ENCODE data around the gene STRA6. TPM values are rescaled to one million over a fixed set of nuclear protein-coding genes. Genes with fewer than 3 reads are reported as not detected.

The STRA6 gene
- total and polyA plus RNA-seq, 4 donors = 0.16 to 0.51 (median 0.49) TPM; not detected in 1

DNA sequence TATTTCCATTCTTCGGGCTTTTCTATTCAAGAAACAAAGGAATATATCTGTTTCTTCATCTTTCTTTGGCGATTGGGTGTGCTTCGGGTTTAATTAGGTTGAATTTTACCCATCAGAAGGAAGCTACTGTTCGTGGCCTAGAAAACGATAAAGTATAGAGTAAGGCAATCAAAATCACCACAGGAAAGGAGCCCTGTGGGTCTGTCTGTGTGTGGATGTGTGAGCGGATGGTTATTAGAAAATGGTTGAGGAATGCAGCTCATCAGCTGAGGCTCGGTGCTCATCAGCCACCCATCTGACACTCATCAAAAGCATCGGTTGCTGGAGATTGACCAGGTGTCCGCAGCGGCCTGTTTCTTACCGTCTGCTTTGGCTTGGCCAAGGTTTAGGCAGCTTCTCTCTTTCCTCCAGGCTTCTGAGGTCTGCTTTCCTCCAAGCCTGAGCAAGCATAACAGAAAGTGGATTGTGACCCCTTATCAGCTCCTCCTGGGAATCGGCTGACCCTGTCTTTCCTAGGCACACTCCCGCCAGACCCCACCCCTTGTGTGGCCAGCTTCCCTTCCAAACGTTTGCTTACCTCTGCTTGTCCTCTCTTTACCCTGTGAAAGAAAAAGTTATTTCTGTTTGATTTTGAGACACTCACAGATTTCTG is 46.7 kb downstream of the STRA6 start:
- Histone ChIP-seq H3K36me3 (ENCODE audit: control insufficient read depth in 1 of 2, insufficient read depth in 2 of 2, low read length in 1 of 2) (no peaks in the 10 kb centered on the region), H3K27me3 (ENCODE audit: control insufficient read depth in 1 of 2, insufficient read depth in 2 of 2, low read length in 1 of 2) (no peaks in the 10 kb centered on the region), H3K4me3 (ENCODE audit: low read length in 2 of 2) (no peak overlapping the region), H3K4me1 (ENCODE audit: control insufficient read depth in 1 of 2, insufficient read depth in 2 of 2, low read length in 2 of 2) (peaks cover 0 to 2% of the 10 kb centered on the region in 2 donors), H3K27ac (ENCODE audit: low read depth in 1 of 2, low read length in 2 of 2) (peak overlapping the region in 1 of 2 donors; percentile 61), H3K9me3 (ENCODE audit: control insufficient read depth, low read length) (no peaks in the 10 kb centered on the region)
- ATAC-seq (ENCODE audit: low FRiP score) (no peak), DNase-seq (peak in 1 of 2 donors; percentile 43)
- intact Hi-C loops (cut with DNase I) = no loop called here
- 65 to 70% methylated on average over 14 of the region's 14 CpGs for WGBS, 2 donors

DNA sequence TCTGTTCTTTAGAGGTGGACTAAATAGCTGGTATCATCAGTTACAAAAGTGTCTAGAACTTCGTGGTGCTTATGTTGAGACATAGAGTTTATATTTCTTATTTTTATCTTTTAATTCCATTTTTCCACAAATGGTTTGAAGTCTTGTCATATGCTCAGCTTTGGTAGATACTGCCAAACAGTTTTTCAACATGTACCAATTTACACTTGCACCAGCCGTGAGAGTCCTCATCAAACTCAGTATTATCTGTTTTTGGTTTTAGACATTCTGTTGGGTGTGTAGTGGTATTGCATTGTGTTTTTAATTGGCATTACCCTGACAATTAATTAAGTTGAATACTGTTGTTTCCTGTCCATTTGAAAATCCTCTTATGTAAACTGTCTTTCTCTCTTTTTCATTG is 55.5 kb downstream of the STRA6 start:
- H3K4me1 ChIP-seq (ENCODE audit: control insufficient read depth in 1 of 2, insufficient read depth in 2 of 2, low read length in 2 of 2) = no peaks in the 10 kb centered on the region
- H3K27ac ChIP-seq (ENCODE audit: low read depth in 1 of 2, low read length in 2 of 2) = no peak overlapping the region
- peaks cover 4% of the 10 kb centered on the region for H3K9me3 ChIP-seq (ENCODE audit: control insufficient read depth, low read length)
- no peaks in the 10 kb centered on the region for H3K36me3 ChIP-seq (ENCODE audit: control insufficient read depth in 1 of 2, insufficient read depth in 2 of 2, low read length in 1 of 2)
- intact Hi-C loops (cut with DNase I) = no loop called here
- H3K4me3 ChIP-seq (ENCODE audit: low read length in 2 of 2) = no peak overlapping the region
- H3K27me3 ChIP-seq (ENCODE audit: control insufficient read depth in 1 of 2, insufficient read depth in 2 of 2, low read length in 1 of 2) = no peaks in the 10 kb centered on the region
- DNase-seq = no peak
- 61 to 73% methylated on average over 2 of the region's 2 CpGs for WGBS, 2 donors
- no peak for ATAC-seq (ENCODE audit: low FRiP score)

DNA sequence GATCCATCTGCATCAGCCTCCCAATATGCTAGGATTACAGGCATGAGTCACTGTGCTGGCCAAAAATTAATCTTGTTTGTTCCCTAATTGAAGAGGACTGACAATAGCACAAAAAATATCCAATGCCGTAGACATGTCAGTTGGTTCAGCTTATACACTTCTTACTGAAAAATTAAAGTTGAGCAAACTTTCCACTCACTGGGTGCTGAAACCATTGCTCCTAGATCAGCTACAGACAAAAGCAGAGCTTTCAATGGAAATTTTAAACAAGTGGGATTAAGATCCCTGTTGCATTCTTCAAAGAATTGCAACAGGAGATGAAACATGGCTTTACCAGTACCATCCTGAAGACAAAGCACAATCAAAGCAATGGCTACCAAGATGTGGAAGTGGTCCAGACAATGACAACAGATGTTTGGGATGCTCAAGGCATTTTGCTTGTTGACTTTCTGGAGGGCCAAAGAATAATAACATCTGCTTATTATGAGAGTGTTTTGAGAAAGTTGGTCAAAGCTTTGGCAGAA is 56.2 kb downstream of the STRA6 start:
- no peaks in the 10 kb centered on the region for H3K36me3 ChIP-seq (ENCODE audit: control insufficient read depth in 1 of 2, insufficient read depth in 2 of 2, low read length in 1 of 2)
- DNase-seq (no peak), ATAC-seq (ENCODE audit: low FRiP score) (no peak)
- H3K27ac ChIP-seq (ENCODE audit: low read depth in 1 of 2, low read length in 2 of 2) = no peak overlapping the region
- intact Hi-C loops (cut with DNase I) = no loop called here
- H3K9me3 ChIP-seq (ENCODE audit: control insufficient read depth, low read length) = peaks cover 4% of the 10 kb centered on the region
- H3K27me3 ChIP-seq (ENCODE audit: control insufficient read depth in 1 of 2, insufficient read depth in 2 of 2, low read length in 1 of 2) = no peaks in the 10 kb centered on the region
- 90 to 100% methylated on average over 1 of the region's 1 CpG for WGBS, 2 donors
- no peak overlapping the region for H3K4me3 ChIP-seq (ENCODE audit: low read length in 2 of 2)
- H3K4me1 ChIP-seq (ENCODE audit: control insufficient read depth in 1 of 2, insufficient read depth in 2 of 2, low read length in 2 of 2) = no peaks in the 10 kb centered on the region

DNA sequence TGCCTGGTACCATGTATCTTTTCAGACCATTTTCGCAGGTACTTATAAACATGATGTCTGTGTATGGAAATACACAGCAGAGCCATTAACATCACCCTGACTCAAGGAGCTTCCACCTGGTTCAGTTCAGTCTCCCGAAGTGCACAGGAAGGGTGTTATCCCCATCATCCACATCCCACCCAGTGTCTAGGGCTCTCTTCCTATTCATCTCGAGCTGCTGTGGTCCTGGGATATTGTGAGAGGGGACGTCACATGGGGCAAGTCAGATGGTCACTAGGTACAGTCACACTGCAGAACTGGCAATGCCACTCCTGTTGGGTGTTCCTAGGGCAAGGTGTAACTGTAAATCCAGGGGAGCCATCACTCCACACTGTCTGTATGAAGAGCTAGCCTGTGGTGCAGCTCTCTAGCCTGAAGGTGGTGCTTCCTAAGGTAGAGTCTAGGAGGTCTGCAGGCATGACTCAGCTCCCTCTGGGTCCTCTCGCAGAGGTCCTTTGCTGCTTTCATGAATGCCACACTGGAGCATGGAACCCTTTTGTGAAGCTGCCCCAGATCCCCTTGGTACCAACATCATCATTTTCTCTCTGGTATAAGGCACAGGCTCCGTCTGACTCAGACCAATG is 58.3 kb downstream of the STRA6 start:
- no peaks in the 10 kb centered on the region for H3K36me3 ChIP-seq (ENCODE audit: control insufficient read depth in 1 of 2, insufficient read depth in 2 of 2, low read length in 1 of 2)
- intact Hi-C loops (cut with DNase I) = no loop called here
- ATAC-seq (ENCODE audit: low FRiP score) = no peak
- no peak overlapping the region for H3K27ac ChIP-seq (ENCODE audit: low read depth in 1 of 2, low read length in 2 of 2)
- no peaks in the 10 kb centered on the region for H3K27me3 ChIP-seq (ENCODE audit: control insufficient read depth in 1 of 2, insufficient read depth in 2 of 2, low read length in 1 of 2)
- no peaks in the 10 kb centered on the region for H3K4me1 ChIP-seq (ENCODE audit: control insufficient read depth in 1 of 2, insufficient read depth in 2 of 2, low read length in 2 of 2)
- peaks cover 4% of the 10 kb centered on the region for H3K9me3 ChIP-seq (ENCODE audit: control insufficient read depth, low read length)
- 87 to 88% methylated on average over 6 of the region's 6 CpGs for WGBS, 2 donors
- DNase-seq = no peak
- H3K4me3 ChIP-seq (ENCODE audit: low read length in 2 of 2) = no peak overlapping the region

DNA sequence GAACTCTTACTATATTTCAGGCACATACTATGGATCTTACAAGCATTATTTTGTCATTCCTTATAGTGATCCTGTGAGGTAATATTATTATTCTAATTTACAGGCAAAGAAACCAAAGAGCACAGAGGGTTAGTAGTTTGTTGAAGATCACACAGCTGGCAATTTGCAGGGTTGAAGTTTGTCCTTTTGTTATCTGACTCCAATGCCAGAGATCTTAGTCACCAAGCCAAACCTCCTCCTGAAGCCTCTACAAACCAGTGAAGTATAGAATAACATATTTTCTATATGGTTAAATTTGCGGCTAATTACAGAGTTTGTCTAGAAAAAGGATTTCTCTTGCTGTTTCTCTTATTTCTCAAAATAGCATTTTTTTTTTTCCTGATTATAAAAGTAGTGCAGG is 61.0 kb downstream of the STRA6 start:
- no peak for DNase-seq
- WGBS, 2 donors = 96 to 97% methylated on average over 1 of the region's 1 CpG
- no peaks in the 10 kb centered on the region for H3K4me1 ChIP-seq (ENCODE audit: control insufficient read depth in 1 of 2, insufficient read depth in 2 of 2, low read length in 2 of 2)
- H3K36me3 ChIP-seq (ENCODE audit: control insufficient read depth in 1 of 2, insufficient read depth in 2 of 2, low read length in 1 of 2) = no peaks in the 10 kb centered on the region
- no peak overlapping the region for H3K4me3 ChIP-seq (ENCODE audit: low read length in 2 of 2)
- no peak overlapping the region for H3K27ac ChIP-seq (ENCODE audit: low read depth in 1 of 2, low read length in 2 of 2)
- H3K9me3 ChIP-seq (ENCODE audit: control insufficient read depth, low read length) = peaks cover 4% of the 10 kb centered on the region
- no peaks in the 10 kb centered on the region for H3K27me3 ChIP-seq (ENCODE audit: control insufficient read depth in 1 of 2, insufficient read depth in 2 of 2, low read length in 1 of 2)
- no peak for ATAC-seq (ENCODE audit: low FRiP score)
- intact Hi-C loops (cut with DNase I) = no loop called here

DNA sequence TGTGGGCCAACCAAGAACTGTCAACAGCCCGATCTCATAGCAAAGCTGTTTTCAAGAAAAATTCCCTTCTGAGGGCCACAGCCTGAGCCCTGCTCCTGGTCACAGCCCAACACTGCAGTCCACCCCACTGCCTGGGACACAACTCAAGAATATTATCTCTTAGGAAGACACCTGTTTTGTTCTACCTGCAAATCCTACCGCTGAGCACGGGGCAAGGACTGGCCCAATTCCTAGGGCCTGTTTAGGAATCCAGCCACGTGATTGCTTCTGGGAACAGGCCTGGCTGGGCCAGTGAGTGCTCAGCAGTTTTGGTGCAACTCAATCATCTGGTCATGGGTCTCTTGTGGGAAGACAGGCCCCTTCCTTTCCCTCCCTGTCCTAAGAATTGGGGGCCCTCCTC is 63.9 kb downstream of the STRA6 start:
- H3K27me3 ChIP-seq (ENCODE audit: control insufficient read depth in 1 of 2, insufficient read depth in 2 of 2, low read length in 1 of 2) = no peaks in the 10 kb centered on the region
- WGBS, 2 donors = 54 to 58% methylated on average over 4 of the region's 4 CpGs
- H3K36me3 ChIP-seq (ENCODE audit: control insufficient read depth in 1 of 2, insufficient read depth in 2 of 2, low read length in 1 of 2) = no peaks in the 10 kb centered on the region
- intact Hi-C loops (cut with DNase I) = loop anchor here in 1 of 2 donors (10.0 kb wide), 1 partner anchor 106 kb away; no protein-coding TSS in a partner anchor
- H3K4me3 ChIP-seq (ENCODE audit: low read length in 2 of 2) = no peak overlapping the region
- H3K27ac ChIP-seq (ENCODE audit: low read depth in 1 of 2, low read length in 2 of 2) = no peak overlapping the region
- DNase-seq = no peak
- H3K4me1 ChIP-seq (ENCODE audit: control insufficient read depth in 1 of 2, insufficient read depth in 2 of 2, low read length in 2 of 2) = no peaks in the 10 kb centered on the region
- ATAC-seq (ENCODE audit: low FRiP score) = no peak
- H3K9me3 ChIP-seq (ENCODE audit: control insufficient read depth, low read length) = no peaks in the 10 kb centered on the region

DNA sequence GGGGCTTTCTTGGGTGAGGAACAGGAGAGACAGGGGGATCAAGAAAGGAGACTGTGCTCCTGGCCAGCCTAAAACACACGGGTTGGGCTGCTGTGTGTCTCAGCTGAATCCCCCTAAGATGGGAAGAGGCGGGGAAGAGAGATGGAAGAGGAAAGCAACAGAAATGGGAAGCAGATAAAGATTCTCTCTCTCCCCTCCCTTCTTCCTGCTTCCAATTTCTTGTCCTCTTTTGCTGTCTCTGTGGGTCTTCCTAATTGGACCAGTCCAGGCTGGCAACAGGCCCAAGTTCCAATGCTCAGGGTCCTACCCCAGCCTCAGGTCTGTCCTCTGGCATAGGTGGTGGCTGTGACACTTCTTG is 65.1 kb downstream of the STRA6 start:
- no peak for ATAC-seq (ENCODE audit: low FRiP score)
- 72 to 74% methylated on average over 2 of the region's 2 CpGs for WGBS, 2 donors
- Histone ChIP-seq H3K36me3 (ENCODE audit: control insufficient read depth in 1 of 2, insufficient read depth in 2 of 2, low read length in 1 of 2) (no peaks in the 10 kb centered on the region), H3K4me3 (ENCODE audit: low read length in 2 of 2) (no peak overlapping the region), H3K27ac (ENCODE audit: low read depth in 1 of 2, low read length in 2 of 2) (no peak overlapping the region), H3K4me1 (ENCODE audit: control insufficient read depth in 1 of 2, insufficient read depth in 2 of 2, low read length in 2 of 2) (no peaks in the 10 kb centered on the region), H3K9me3 (ENCODE audit: control insufficient read depth, low read length) (peaks cover 4% of the 10 kb centered on the region), H3K27me3 (ENCODE audit: control insufficient read depth in 1 of 2, insufficient read depth in 2 of 2, low read length in 1 of 2) (no peaks in the 10 kb centered on the region)
- DNase-seq = no peak
- intact Hi-C loops (cut with DNase I) = loop anchor here in 1 of 2 donors (2.0 to 10.0 kb wide), 2 partner anchors 41 to 107 kb away; no protein-coding TSS in a partner anchor

DNA sequence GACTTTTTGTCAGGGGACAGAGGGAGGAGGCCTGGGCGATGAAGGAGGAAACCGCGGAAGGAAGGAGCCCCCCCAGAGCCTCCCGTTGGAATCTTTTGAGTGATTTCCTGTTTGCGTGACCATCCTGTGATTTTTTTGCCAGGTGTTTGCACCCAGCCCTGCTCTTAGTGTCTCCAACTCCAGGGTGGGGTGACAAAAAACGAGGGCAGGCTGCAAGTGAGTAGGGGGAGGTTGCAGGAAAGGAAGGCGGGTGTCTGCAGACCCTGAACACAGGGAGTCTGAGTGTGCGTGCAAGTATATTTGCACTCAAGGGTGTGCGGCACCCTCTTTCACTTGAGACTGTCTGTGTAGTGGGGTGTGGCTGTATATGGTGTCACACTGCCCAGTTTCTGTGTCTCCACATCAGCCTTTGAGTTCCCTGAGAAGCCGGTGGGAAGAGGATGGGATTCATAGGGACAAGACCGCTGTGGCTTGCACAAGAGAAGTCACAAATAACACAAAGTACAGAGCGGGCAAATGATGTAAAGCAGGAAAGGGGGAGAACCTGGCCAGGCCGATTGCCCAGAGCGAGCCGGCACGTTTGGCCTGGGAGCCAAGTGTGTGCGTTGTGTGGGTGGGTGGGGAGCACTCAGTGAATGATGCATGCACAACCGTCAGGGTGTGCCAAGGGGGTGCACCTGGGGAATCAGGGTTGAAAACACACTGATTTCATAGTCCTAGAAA is 65.6 kb downstream of the STRA6 start:
- no peaks in the 10 kb centered on the region for H3K27me3 ChIP-seq (ENCODE audit: control insufficient read depth in 1 of 2, insufficient read depth in 2 of 2, low read length in 1 of 2)
- WGBS, 2 donors = 6 to 8% methylated on average over 18 of the region's 18 CpGs
- peak overlapping the region in 1 of 2 donors; percentile 4 for H3K4me3 ChIP-seq (ENCODE audit: low read length in 2 of 2)
- DNase-seq (peak in 1 of 2 donors; percentile 74), ATAC-seq (ENCODE audit: low FRiP score) (no peak)
- no peak overlapping the region for H3K27ac ChIP-seq (ENCODE audit: low read depth in 1 of 2, low read length in 2 of 2)
- no peaks in the 10 kb centered on the region for H3K36me3 ChIP-seq (ENCODE audit: control insufficient read depth in 1 of 2, insufficient read depth in 2 of 2, low read length in 1 of 2)
- H3K4me1 ChIP-seq (ENCODE audit: control insufficient read depth in 1 of 2, insufficient read depth in 2 of 2, low read length in 2 of 2) = no peaks in the 10 kb centered on the region
- peaks cover 4% of the 10 kb centered on the region for H3K9me3 ChIP-seq (ENCODE audit: control insufficient read depth, low read length)
- intact Hi-C loops (cut with DNase I) = loop anchor here in 1 of 2 donors (2.0 to 10.0 kb wide), 2 partner anchors 42 to 108 kb away; no protein-coding TSS in a partner anchor
